Activated naive CD4-positive, alpha-beta T cell treated with anti-CD3 and anti-CD28 coated beads, Interleukin-2, amount 10 ng/mL, durations not matched to agents 7 days and 5 days (primary cell): ENCODE results near the gene CDH4.

Source experiments
- CTCF ChIA-PET: fragments of 350-600 bp; sonication (Branson Sonifier 250); formaldehyde crosslinking; loops from one replicate; lab custom pipeline; 2021; ENCODE audit warnings: antibody characterized with exemption; lab: Charles Lee
- DNase-seq: peaks from one replicate; pipeline ENCODE4 v3.0.0-alpha.2; 2020
- H3K27ac Mint-ChIP-seq: one replicate; pipeline ENCODE4 v1.8.0; 2021; ENCODE audit warnings: mild to moderate bottlenecking, moderate library complexity, mixed read lengths
- H3K27me3 Mint-ChIP-seq: one replicate; pipeline ENCODE4 v1.8.0; 2021; ENCODE audit warnings: mild to moderate bottlenecking, mixed read lengths
- H3K36me3 Mint-ChIP-seq: one replicate; pipeline ENCODE4 v1.8.0; 2021; ENCODE audit warnings: mixed read lengths
- H3K4me1 Mint-ChIP-seq: one replicate; pipeline ENCODE4 v1.8.0; 2021; ENCODE audit warnings: mixed read lengths
- H3K4me3 Mint-ChIP-seq: one replicate; pipeline ENCODE4 v1.8.0; 2021; ENCODE audit warnings: mild to moderate bottlenecking, moderate library complexity, mixed read lengths
- H3K9me3 Mint-ChIP-seq: one replicate; pipeline ENCODE4 v1.8.0; 2021; ENCODE audit warnings: mixed read lengths

CDH4 gene

GRCh38 chr20:61582196-61582923 is 330.3 kb downstream of the CDH4 start:
- Mint-ChIP-seq H3K27ac (no peak overlapping the region), H3K4me3 (no peak overlapping the region), H3K27me3 (no peaks in the 10 kb centered on the region), H3K4me1 (no peaks in the 10 kb centered on the region), H3K36me3 (no peaks in the 10 kb centered on the region), H3K9me3 (peaks cover 1% of the 10 kb centered on the region)
- CTCF ChIA-PET: no interaction called here
- no peak for DNase-seq

GRCh38 chr20:61583356-61583755 is 331.3 kb downstream of the CDH4 start:
- H3K36me3 Mint-ChIP-seq: no peaks in the 10 kb centered on the region
- CTCF ChIA-PET: no interaction called here
- peaks cover 1% of the 10 kb centered on the region for H3K9me3 Mint-ChIP-seq
- H3K27ac Mint-ChIP-seq: no peak overlapping the region
- no peaks in the 10 kb centered on the region for H3K27me3 Mint-ChIP-seq
- no peak for DNase-seq
- no peak overlapping the region for H3K4me3 Mint-ChIP-seq
- H3K4me1 Mint-ChIP-seq: no peaks in the 10 kb centered on the region

- no peaks in the 10 kb centered on the region for H3K36me3 Mint-ChIP-seq
- H3K9me3 Mint-ChIP-seq: peaks cover 6% of the 10 kb centered on the region
- no peaks in the 10 kb centered on the region for H3K4me1 Mint-ChIP-seq
- DNase-seq: no peak
- H3K27ac Mint-ChIP-seq: no peak overlapping the region
- H3K27me3 Mint-ChIP-seq: no peaks in the 10 kb centered on the region
- CTCF ChIA-PET: no interaction called here
- no peak overlapping the region for H3K4me3 Mint-ChIP-seq
Observed at GRCh38 chr20:61584851-61585250, 332.8 kb downstream of the CDH4 start.

GRCh38 chr20:61585764-61586163 is 333.7 kb downstream of the CDH4 start:
- CTCF ChIA-PET: no interaction called here
- Mint-ChIP-seq H3K9me3 (peaks cover 4% of the 10 kb centered on the region), H3K4me1 (no peaks in the 10 kb centered on the region), H3K27me3 (no peaks in the 10 kb centered on the region), H3K36me3 (no peaks in the 10 kb centered on the region), H3K27ac (no peak overlapping the region), H3K4me3 (no peak overlapping the region)
- no peak for DNase-seq

GRCh38 chr20:61587036-61587435 is 335.0 kb downstream of the CDH4 start:
- Mint-ChIP-seq H3K9me3 (peaks cover 11% of the 10 kb centered on the region), H3K27ac (no peak overlapping the region), H3K36me3 (no peaks in the 10 kb centered on the region), H3K4me1 (no peaks in the 10 kb centered on the region), H3K4me3 (no peak overlapping the region), H3K27me3 (no peaks in the 10 kb centered on the region)
- CTCF ChIA-PET: no interaction called here
- DNase-seq: no peak

- Mint-ChIP-seq H3K4me1 (no peaks in the 10 kb centered on the region), H3K9me3 (peaks cover 16% of the 10 kb centered on the region), H3K4me3 (no peak overlapping the region), H3K36me3 (no peaks in the 10 kb centered on the region), H3K27me3 (no peaks in the 10 kb centered on the region), H3K27ac (no peak overlapping the region)
- DNase-seq: no peak
- CTCF ChIA-PET: no interaction called here
Observed at GRCh38 chr20:61587681-61588289, 335.7 kb downstream of the CDH4 start.

GRCh38 chr20:61588411-61589385 is 336.6 kb downstream of the CDH4 start:
- no peak for DNase-seq
- CTCF ChIA-PET: no interaction called here
- H3K4me3 Mint-ChIP-seq: no peak overlapping the region
- no peaks in the 10 kb centered on the region for H3K4me1 Mint-ChIP-seq
- no peaks in the 10 kb centered on the region for H3K27me3 Mint-ChIP-seq
- H3K27ac Mint-ChIP-seq: no peak overlapping the region
- H3K9me3 Mint-ChIP-seq: peaks cover 22% of the 10 kb centered on the region
- H3K36me3 Mint-ChIP-seq: no peaks in the 10 kb centered on the region

- no peaks in the 10 kb centered on the region for H3K27me3 Mint-ChIP-seq
- CTCF ChIA-PET: no interaction called here
- no peak for DNase-seq
- H3K36me3 Mint-ChIP-seq: no peaks in the 10 kb centered on the region
- no peak overlapping the region for H3K27ac Mint-ChIP-seq
- H3K4me3 Mint-ChIP-seq: no peak overlapping the region
- peaks cover 27% of the 10 kb centered on the region for H3K9me3 Mint-ChIP-seq
- no peaks in the 10 kb centered on the region for H3K4me1 Mint-ChIP-seq
Observed at GRCh38 chr20:61590236-61590635, 338.2 kb downstream of the CDH4 start.

GRCh38 chr20:61593516-61593915 is 341.5 kb downstream of the CDH4 start:
- Mint-ChIP-seq H3K27ac (no peak overlapping the region), H3K27me3 (no peaks in the 10 kb centered on the region), H3K4me1 (no peaks in the 10 kb centered on the region), H3K36me3 (no peaks in the 10 kb centered on the region), H3K4me3 (no peak overlapping the region), H3K9me3 (peaks cover 42% of the 10 kb centered on the region)
- DNase-seq: no peak
- CTCF ChIA-PET: no interaction called here

- no peak overlapping the region for H3K27ac Mint-ChIP-seq
- H3K4me3 Mint-ChIP-seq: no peak overlapping the region
- CTCF ChIA-PET: no interaction called here
- H3K27me3 Mint-ChIP-seq: no peaks in the 10 kb centered on the region
- no peaks in the 10 kb centered on the region for H3K4me1 Mint-ChIP-seq
- peaks cover 39% of the 10 kb centered on the region for H3K9me3 Mint-ChIP-seq
- DNase-seq: no peak
- H3K36me3 Mint-ChIP-seq: no peaks in the 10 kb centered on the region
Observed at GRCh38 chr20:61594198-61594597, 342.1 kb downstream of the CDH4 start.

- H3K9me3 Mint-ChIP-seq: peaks cover 43% of the 10 kb centered on the region
- no peak for DNase-seq
- no peak overlapping the region for H3K4me3 Mint-ChIP-seq
- no peaks in the 10 kb centered on the region for H3K27me3 Mint-ChIP-seq
- no peak overlapping the region for H3K27ac Mint-ChIP-seq
- no peaks in the 10 kb centered on the region for H3K36me3 Mint-ChIP-seq
- no peaks in the 10 kb centered on the region for H3K4me1 Mint-ChIP-seq
- CTCF ChIA-PET: no interaction called here
Observed at GRCh38 chr20:61595216-61595615, 343.2 kb downstream of the CDH4 start.

GRCh38 chr20:61596687-61597330 is 344.7 kb downstream of the CDH4 start:
- no peaks in the 10 kb centered on the region for H3K4me1 Mint-ChIP-seq
- no peaks in the 10 kb centered on the region for H3K27me3 Mint-ChIP-seq
- DNase-seq: no peak
- peaks cover 36% of the 10 kb centered on the region for H3K9me3 Mint-ChIP-seq
- H3K4me3 Mint-ChIP-seq: no peak overlapping the region
- CTCF ChIA-PET: no interaction called here
- no peaks in the 10 kb centered on the region for H3K36me3 Mint-ChIP-seq
- H3K27ac Mint-ChIP-seq: no peak overlapping the region

GRCh38 chr20:61597996-61598395 is 345.9 kb downstream of the CDH4 start:
- Mint-ChIP-seq H3K9me3 (peaks cover 33% of the 10 kb centered on the region), H3K27me3 (no peaks in the 10 kb centered on the region), H3K4me1 (no peaks in the 10 kb centered on the region), H3K27ac (no peak overlapping the region), H3K36me3 (no peaks in the 10 kb centered on the region), H3K4me3 (no peak overlapping the region)
- no peak for DNase-seq
- CTCF ChIA-PET: no interaction called here

- no peak overlapping the region for H3K4me3 Mint-ChIP-seq
Observed at GRCh38 chr20:61598586-61598985, 346.5 kb downstream of the CDH4 start.

More at GRCh38 chr20:61598586-61598985, 346.5 kb downstream of the CDH4 start:
- H3K27me3 Mint-ChIP-seq: no peaks in the 10 kb centered on the region
- CTCF ChIA-PET: no interaction called here
- H3K9me3 Mint-ChIP-seq: peaks cover 33% of the 10 kb centered on the region
- H3K27ac Mint-ChIP-seq: no peak overlapping the region
- H3K36me3 Mint-ChIP-seq: no peaks in the 10 kb centered on the region
- DNase-seq: no peak
- no peaks in the 10 kb centered on the region for H3K4me1 Mint-ChIP-seq
